Measurements from ENCODE around the gene M6PR. TPM values are rescaled to one million over a fixed set of nuclear protein-coding genes. Genes with fewer than 3 reads are reported as not detected.
A peak's percentile ranks its signal among the peaks of the same experiment; 100 is the strongest.

Gene M6PR
- total RNA-seq: 10 to 100 TPM; 90.3 to 96.1 TPM
- long read RNA-seq, transcript M6PR-201 (7 exons, 2,756 nt): major isoform, 165 of 192 reads
- long read RNA-seq, partial matches to known transcripts: 23 of 192 reads
- long read RNA-seq, other reads (novel, unspliced or antisense): 4 of 192 reads

DNA sequence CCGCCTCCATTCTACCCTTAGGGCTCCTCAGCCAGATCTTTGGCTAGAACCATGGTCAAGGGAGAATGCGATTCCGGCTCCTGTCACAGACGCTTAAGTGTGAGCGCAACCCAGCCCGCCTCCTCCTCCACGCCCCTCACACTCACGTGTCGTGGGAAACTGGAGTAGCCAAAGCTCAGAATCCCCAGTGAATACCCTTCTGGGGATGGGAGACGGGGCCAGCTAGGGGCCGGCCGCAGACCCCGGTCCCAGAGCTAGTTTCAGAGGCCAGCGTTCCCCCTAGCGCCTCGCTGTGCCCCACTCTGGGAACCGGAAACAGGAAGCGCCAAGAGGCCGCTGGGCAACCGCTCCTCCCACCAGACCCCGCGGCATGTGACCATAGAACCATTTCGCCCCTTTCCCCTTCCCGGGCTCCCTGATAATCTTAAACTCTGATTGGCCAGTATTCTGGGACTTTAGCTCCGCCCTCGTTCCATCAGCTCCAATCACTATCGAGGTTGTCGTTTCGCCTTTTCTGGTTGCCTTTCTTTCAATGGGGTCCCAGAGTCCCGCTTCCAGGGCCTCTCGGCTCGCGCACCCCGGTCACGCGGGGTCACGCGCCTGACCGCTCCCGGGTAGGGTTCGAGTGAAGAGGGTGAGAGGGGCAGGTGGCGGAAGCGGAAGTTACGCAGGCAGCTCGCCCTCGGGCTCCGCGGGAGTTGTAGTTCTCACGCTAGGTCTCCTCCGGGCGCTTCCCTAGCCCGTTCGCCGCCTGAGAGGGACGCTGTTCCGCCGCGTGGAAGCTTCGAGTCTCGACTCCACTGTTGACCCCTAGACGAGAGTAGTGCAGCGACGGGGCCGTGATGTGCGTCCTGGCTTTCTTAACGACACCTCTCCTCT is at the start of gene M6PR:
Gene M6PR (minus strand): TSS at position 304 of the 879 bp plus-strand sequence. CDS start 3,241 bp downstream, outside the sequence.
- DNase-seq (peak; percentile 95), ATAC-seq (peak; percentile 92)
- intact Hi-C loops (cut with DNase I, micrococcal nuclease): loop anchor here in 1 of 2 donors (5.0 kb wide), 1 partner anchor 88 kb away; no protein-coding TSS in a partner anchor

GRCh38 chr12:8996682-8997405 is 47.4 kb upstream of the M6PR start:
- intact Hi-C loops (cut with DNase I, micrococcal nuclease): no loop called here
- no peak for DNase-seq
- no peak for ATAC-seq

DNA sequence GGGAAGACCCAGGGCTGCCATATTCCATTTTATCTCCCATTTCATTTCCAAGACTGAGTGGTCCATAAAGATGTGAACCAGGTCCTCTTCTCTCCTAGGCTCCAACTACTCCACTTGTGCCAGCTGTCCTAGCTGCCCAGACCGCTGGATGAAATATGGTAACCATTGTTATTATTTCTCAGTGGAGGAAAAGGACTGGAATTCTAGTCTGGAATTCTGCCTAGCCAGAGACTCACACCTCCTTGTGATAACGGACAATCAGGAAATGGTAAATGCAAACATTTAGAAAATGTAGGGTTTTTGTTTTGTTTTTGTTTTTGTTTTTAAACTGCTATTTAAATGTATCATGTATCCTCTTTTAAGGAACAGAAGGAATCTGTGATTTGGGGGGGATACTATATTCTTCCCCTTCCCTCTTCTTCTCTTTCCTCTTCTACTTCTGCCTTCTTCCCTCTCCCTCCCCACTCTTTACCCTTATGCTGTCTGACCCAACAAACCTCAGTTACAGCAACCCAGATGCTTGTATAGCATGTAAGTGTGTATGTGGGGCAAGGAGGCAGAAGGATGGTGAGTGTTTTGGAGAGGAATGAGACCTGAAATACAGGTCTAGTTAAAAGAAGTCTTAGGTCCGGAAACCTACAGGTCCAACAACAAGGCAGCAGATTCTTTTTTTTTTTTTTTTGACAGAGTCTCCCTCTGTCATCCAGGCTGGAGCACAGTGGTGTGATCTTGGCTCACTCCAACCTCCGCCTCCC is 45.8 kb upstream of the M6PR start:
- no peak for DNase-seq
- intact Hi-C loops (cut with DNase I, micrococcal nuclease): no loop called here
- no peak for ATAC-seq

GRCh38 chr12:8993827-8994226 is 44.4 kb upstream of the M6PR start:
- ATAC-seq (no peak), DNase-seq (no peak)
- intact Hi-C loops (cut with DNase I, micrococcal nuclease): no loop called here

- no peak for DNase-seq
Measured at GRCh38 chr12:8991371-8992345, 42.2 kb upstream of the M6PR start.

GRCh38 chr12:8989413-8989812 is 40.0 kb upstream of the M6PR start, which contains the start of gene KLRG1:
Gene KLRG1, plus strand, starts transcription at chr12:8989546. Its CDS starts 90 bp downstream, at chr12:8989636.
- no peak for ATAC-seq
- intact Hi-C loops (cut with DNase I, micrococcal nuclease): no loop called here
- DNase-seq: no peak

More at GRCh38 chr12:8991371-8992345, 42.2 kb upstream of the M6PR start:
- no peak for ATAC-seq
- intact Hi-C loops (cut with DNase I, micrococcal nuclease): no loop called here

DNA sequence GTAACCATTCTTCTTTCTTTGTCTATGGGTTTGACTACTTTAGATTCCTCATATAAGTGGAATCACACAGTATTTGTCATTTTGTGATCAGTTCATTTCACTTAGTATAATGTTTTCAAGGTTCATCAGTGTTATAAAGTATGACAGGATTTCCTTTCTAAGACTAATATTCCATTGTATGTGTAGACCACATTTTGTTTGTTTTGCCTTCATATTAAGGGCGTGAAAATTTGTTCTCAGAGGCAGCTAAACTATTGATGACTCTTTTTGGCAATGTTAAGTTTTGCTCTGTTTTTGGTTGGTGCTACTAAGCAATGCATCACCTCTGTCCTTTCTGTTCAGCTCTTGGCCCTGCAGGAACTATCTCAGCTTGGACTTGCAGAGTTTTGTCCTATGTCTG is 38.2 kb upstream of the M6PR start:
- intact Hi-C loops (cut with DNase I, micrococcal nuclease): no loop called here
- no peak for ATAC-seq
- no peak for DNase-seq

DNA sequence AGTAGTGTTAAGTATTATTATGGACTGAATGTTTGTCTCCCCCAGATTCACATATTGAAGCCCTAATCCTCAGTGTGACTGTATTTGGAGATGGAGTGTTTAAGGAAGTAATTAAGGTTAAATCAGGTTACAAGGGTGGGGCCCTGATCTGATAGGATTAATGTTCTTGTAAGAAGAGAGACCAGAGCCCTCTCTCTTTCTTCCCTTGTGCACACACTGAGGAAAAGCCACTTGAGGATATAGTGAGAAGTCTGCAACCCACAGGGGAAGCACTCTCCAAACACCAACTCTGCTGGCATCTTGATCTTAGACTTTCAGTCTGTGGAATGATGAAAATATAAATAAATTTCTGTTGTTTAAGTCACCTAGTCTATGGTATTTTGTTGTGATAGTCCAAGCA is 37.7 kb upstream of the M6PR start:
- ATAC-seq (no peak), DNase-seq (no peak)
- intact Hi-C loops (cut with DNase I, micrococcal nuclease): no loop called here

- no peak for ATAC-seq
- intact Hi-C loops (cut with DNase I, micrococcal nuclease): no loop called here
- no peak for DNase-seq
Measured at GRCh38 chr12:8985213-8985754, 35.8 kb upstream of the M6PR start.

DNA sequence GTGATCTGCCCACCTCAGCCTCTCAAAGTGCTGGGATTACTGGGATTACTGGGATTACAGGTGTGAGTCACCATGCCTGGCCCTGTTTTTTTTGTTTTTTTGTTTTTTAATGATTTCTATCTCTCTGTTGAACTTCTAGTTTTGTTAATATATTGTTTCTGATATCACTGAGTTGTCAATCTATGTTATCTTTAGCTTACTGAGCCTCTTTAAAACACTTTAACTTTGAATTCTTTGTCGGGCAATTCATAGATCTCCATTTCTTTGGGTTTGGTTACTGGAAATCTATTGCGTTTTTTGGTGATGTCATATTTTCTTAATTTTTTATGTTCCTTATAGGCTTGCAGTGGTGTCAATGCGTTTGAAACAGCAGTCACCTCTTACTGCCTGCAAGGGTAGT is 30.7 kb upstream of the M6PR start:
- intact Hi-C loops (cut with DNase I, micrococcal nuclease): no loop called here
- ATAC-seq: no peak
- no peak for DNase-seq

GRCh38 chr12:8970432-8970831 is 21.0 kb upstream of the M6PR start:
- DNase-seq (no peak), ATAC-seq (no peak)
- intact Hi-C loops (cut with DNase I, micrococcal nuclease): no loop called here

- no peak for ATAC-seq
- DNase-seq: no peak
- intact Hi-C loops (cut with DNase I, micrococcal nuclease): no loop called here
Measured at GRCh38 chr12:8969861-8970411, 20.5 kb upstream of the M6PR start.

DNA sequence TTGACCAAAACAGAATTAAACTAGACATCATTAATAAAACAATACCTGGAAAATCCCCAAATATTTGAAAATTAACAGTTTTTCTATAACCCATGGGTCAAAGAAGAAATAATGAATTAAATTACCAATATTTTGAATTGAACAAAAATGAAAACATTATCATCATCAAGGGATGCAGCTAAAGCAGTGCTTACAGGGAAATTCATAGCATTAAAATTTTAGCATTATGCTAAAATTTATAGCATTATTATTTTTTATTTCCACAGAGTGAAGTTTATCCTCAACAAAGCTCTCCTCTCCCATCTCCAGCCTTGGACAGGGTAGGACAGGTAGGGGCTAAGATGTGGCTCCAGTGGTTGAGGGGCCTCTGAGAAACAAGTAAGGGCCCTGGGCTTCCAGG is 19.3 kb upstream of the M6PR start:
- ATAC-seq: no peak
- no peak for DNase-seq
- intact Hi-C loops (cut with DNase I, micrococcal nuclease): no loop called here

GRCh38 chr12:8960176-8960575 is 10.7 kb upstream of the M6PR start:
- DNase-seq (no peak), ATAC-seq (no peak)
- intact Hi-C loops (cut with DNase I, micrococcal nuclease): no loop called here

GRCh38 chr12:8958066-8958465 is 8.6 kb upstream of the M6PR start:
- intact Hi-C loops (cut with DNase I, micrococcal nuclease): no loop called here

GRCh38 chr12:8957561-8957960 is 8.1 kb upstream of the M6PR start:
- DNase-seq: no peak
- intact Hi-C loops (cut with DNase I, micrococcal nuclease): no loop called here
- ATAC-seq: no peak

More at GRCh38 chr12:8958066-8958465, 8.6 kb upstream of the M6PR start:
- no peak for ATAC-seq
- DNase-seq: no peak

- DNase-seq (no peak), ATAC-seq (no peak)
- intact Hi-C loops (cut with DNase I, micrococcal nuclease): no loop called here
Measured at GRCh38 chr12:8956772-8957171, 7.3 kb upstream of the M6PR start.

Data from left colon (tissue), 2 donors.